Stimulated activated CD8-positive, alpha-beta memory T cell treated with anti-CD3 and anti-CD28 coated beads, Interleukin-12 subunit alpha, Interleukin-12 subunit beta, amount 100 ng/mL, for 24 hours (primary cell): ENCODE results near the gene KIAA0825.
"Not testable (repeated sequence)": the region's sequence is repeated elsewhere in the genome, so short reads cannot be mapped to it uniquely, and the experiment has no call there.

Experiments
- DNase-seq: peaks from one replicate; pipeline ENCODE4 v3.0.0-alpha.2; 2020; ENCODE audit errors: extremely low read depth

KIAA0825 gene

GRCh38 chr5:94573349-94573748 is 45.1 kb downstream of the KIAA0825 start:
- DNase-seq = not testable (repeated sequence)

- no peak for DNase-seq
These were observed 47.0 kb downstream of the KIAA0825 start for GRCh38 chr5:94571415-94571814.

GRCh38 chr5:94564812-94565211 is 53.6 kb downstream of the KIAA0825 start:
- no peak for DNase-seq

- no peak for DNase-seq
These were observed 56.0 kb downstream of the KIAA0825 start for GRCh38 chr5:94562327-94562971.

GRCh38 chr5:94558028-94558427 is 60.4 kb downstream of the KIAA0825 start:
- DNase-seq = no peak

- DNase-seq = no peak
These were observed 66.5 kb downstream of the KIAA0825 start for GRCh38 chr5:94551858-94552257.

- DNase-seq = no peak
These were observed 72.4 kb downstream of the KIAA0825 start for GRCh38 chr5:94545870-94546625.

- no peak for DNase-seq
These were observed 73.4 kb downstream of the KIAA0825 start for GRCh38 chr5:94544875-94545547.

- no peak for DNase-seq
These were observed 74.3 kb downstream of the KIAA0825 start for GRCh38 chr5:94544031-94544650.

GRCh38 chr5:94540856-94541494 is 77.4 kb downstream of the KIAA0825 start:
- no peak for DNase-seq

- no peak for DNase-seq
These were observed 80.1 kb downstream of the KIAA0825 start for GRCh38 chr5:94538260-94538659.

GRCh38 chr5:94526706-94527105 is 91.7 kb downstream of the KIAA0825 start:
- DNase-seq = no peak

- DNase-seq = no peak
These were observed 93.3 kb downstream of the KIAA0825 start for GRCh38 chr5:94524841-94525697.

- DNase-seq = no peak
These were observed 95.4 kb downstream of the KIAA0825 start for GRCh38 chr5:94523018-94523417.

- no peak for DNase-seq
These were observed 96.3 kb downstream of the KIAA0825 start for GRCh38 chr5:94522117-94522516.

- no peak for DNase-seq
These were observed 100.6 kb downstream of the KIAA0825 start for GRCh38 chr5:94517490-94518488.

GRCh38 chr5:94516148-94516547 is 102.3 kb downstream of the KIAA0825 start:
- no peak for DNase-seq

GRCh38 chr5:94508461-94509148 is 109.8 kb downstream of the KIAA0825 start:
- no peak for DNase-seq
